Measurements from ENCODE around the gene ZNRF1. TPM values are rescaled to one million over a fixed set of nuclear protein-coding genes. Genes with fewer than 3 reads are reported as not detected.

ZNRF1 gene
- total and polyA plus RNA-seq, 3 donors from 2014 or later, result 51.8 to 93.0 (median 90.4) TPM

GRCh38 chr16:75102595-75102994, 103.8 kb downstream of the ZNRF1 start:
- TF ChIP-seq CTCF (IDR thresholded peaks at IDR 0.05) (no peak), POLR2A (IDR thresholded peaks at IDR 0.05) (no peak)
- Histone ChIP-seq H3K36me3 (ENCODE audit: low read depth, missing control alignments) (no peaks in the 10 kb centered on the region), H3K4me1 (peaks cover 19% of the 10 kb centered on the region), H3K27ac (no peak overlapping the region), H3K4me3 (no peak overlapping the region), H3K9me3 (no peaks in the 10 kb centered on the region), H3K27me3 (no peaks in the 10 kb centered on the region)
- DNase-seq, result no peak
- WGBS, 2 donors, result 88 to 95% methylated on average over 9 of the region's 9 CpGs
- intact Hi-C loops (cut with DNase I; ENCODE audit: low total_unique reads), result no loop called here

GRCh38 chr16:75103994-75104393, 105.2 kb downstream of the ZNRF1 start:
- Histone ChIP-seq H3K36me3 (ENCODE audit: low read depth, missing control alignments) (no peaks in the 10 kb centered on the region), H3K4me3 (no peak overlapping the region), H3K9me3 (no peaks in the 10 kb centered on the region), H3K27me3 (no peaks in the 10 kb centered on the region), H3K4me1 (peaks cover 13% of the 10 kb centered on the region), H3K27ac (no peak overlapping the region)
- no peak for DNase-seq
- TF ChIP-seq POLR2A (IDR thresholded peaks at IDR 0.05) (no peak), CTCF (IDR thresholded peaks at IDR 0.05) (no peak)
- WGBS, 2 donors, result 92 to 97% methylated on average over 5 of the region's 5 CpGs
- intact Hi-C loops (cut with DNase I; ENCODE audit: low total_unique reads), result no loop called here

GRCh38 chr16:75104836-75105235, 106.0 kb downstream of the ZNRF1 start:
- no peak overlapping the region for H3K27ac ChIP-seq
- 94 to 96% methylated on average over 8 to 11 of the region's 11 CpGs for WGBS, 2 donors
- no peaks in the 10 kb centered on the region for H3K9me3 ChIP-seq
- H3K27me3 ChIP-seq, result no peaks in the 10 kb centered on the region
- DNase-seq, result no peak
- peaks cover 15% of the 10 kb centered on the region for H3K4me1 ChIP-seq
- H3K36me3 ChIP-seq (ENCODE audit: low read depth, missing control alignments), result no peaks in the 10 kb centered on the region
- intact Hi-C loops (cut with DNase I; ENCODE audit: low total_unique reads), result no loop called here
- no peak for TF ChIP-seq POLR2A (IDR thresholded peaks at IDR 0.05)
- no peak overlapping the region for H3K4me3 ChIP-seq

- 72 to 88% methylated on average over 6 to 10 of the region's 10 CpGs for WGBS, 2 donors
- intact Hi-C loops (cut with DNase I; ENCODE audit: low total_unique reads), result no loop called here
- TF ChIP-seq POLR2A (IDR thresholded peaks at IDR 0.05), result no peak
- TF ChIP-seq CTCF (IDR thresholded peaks at IDR 0.05), result no peak
- Histone ChIP-seq H3K9me3 (no peaks in the 10 kb centered on the region), H3K27me3 (no peaks in the 10 kb centered on the region), H3K4me1 (peaks cover 22% of the 10 kb centered on the region), H3K27ac (peak overlapping the region in 1 of 2 donors; percentile 39), H3K4me3 (no peak overlapping the region), H3K36me3 (ENCODE audit: low read depth, missing control alignments) (no peaks in the 10 kb centered on the region)
- no peak for DNase-seq
These were observed 106.7 kb downstream of the ZNRF1 start for GRCh38 chr16:75105306-75106061.

GRCh38 chr16:75106351-75107274, 107.8 kb downstream of the ZNRF1 start:
- intact Hi-C loops (cut with DNase I; ENCODE audit: low total_unique reads), result no loop called here
- WGBS, 2 donors, result 92 to 94% methylated on average over 14 to 20 of the region's 20 CpGs
- TF ChIP-seq POLR2A (IDR thresholded peaks at IDR 0.05) (no peak), CTCF (IDR thresholded peaks at IDR 0.05) (no peak)
- Histone ChIP-seq H3K4me1 (peaks cover 32% of the 10 kb centered on the region), H3K27me3 (no peaks in the 10 kb centered on the region), H3K36me3 (ENCODE audit: low read depth, missing control alignments) (no peaks in the 10 kb centered on the region), H3K4me3 (no peak overlapping the region), H3K27ac (no peak overlapping the region), H3K9me3 (no peaks in the 10 kb centered on the region)
- no peak for DNase-seq

All from testis (tissue), 3 donors.